Osteocyte (in vitro differentiated cells): Measurements from ENCODE around the gene LMBRD2. TPM values are rescaled to one million over a fixed set of nuclear protein-coding genes. Genes with fewer than 3 reads are reported as not detected.
A peak's percentile ranks its signal among the peaks of the same experiment; 100 is the strongest.

Source experiments
- DNase-seq: peaks from one replicate; pipeline ENCODE4 v3.0.0; 2021; ENCODE audit warnings: mixed read lengths; ENCODE audit not compliant: unreplicated experiment; ENCODE audit errors: extremely low spot score
- H3K27ac Mint-ChIP-seq: one replicate; pipeline ENCODE4 v1.8.0; 2021; ENCODE audit warnings: mild to moderate bottlenecking, mixed read lengths; ENCODE audit not compliant: unreplicated experiment
- H3K27me3 Mint-ChIP-seq: one replicate; pipeline ENCODE4 v1.8.0; 2021; ENCODE audit warnings: mixed read lengths; ENCODE audit not compliant: unreplicated experiment
- H3K36me3 Mint-ChIP-seq: one replicate; pipeline ENCODE4 v1.8.0; 2021; ENCODE audit warnings: mixed read lengths; ENCODE audit not compliant: unreplicated experiment
- H3K4me1 Mint-ChIP-seq: one replicate; pipeline ENCODE4 v1.8.0; 2021; ENCODE audit warnings: mixed read lengths; ENCODE audit not compliant: unreplicated experiment
- H3K4me3 Mint-ChIP-seq: one replicate; pipeline ENCODE4 v1.8.0; 2021; ENCODE audit warnings: mild to moderate bottlenecking, moderate library complexity, mixed read lengths; ENCODE audit not compliant: unreplicated experiment
- H3K9me3 Mint-ChIP-seq: one replicate; pipeline ENCODE4 v1.8.0; 2021; ENCODE audit warnings: mixed read lengths; ENCODE audit not compliant: unreplicated experiment
- CTCF ChIP-seq: fragments of 200-600 bp; sonication (generic); IDR thresholded peaks from 2 replicates; pipeline ENCODE4 v1.5.0; 2021; ENCODE audit warnings: antibody characterized with exemption, mild to moderate bottlenecking, moderate library complexity
- total RNA-seq: library from RNA; stranded (reverse); gene quantifications from 2 replicates; pipeline ENCODE4 v1.2.1, GENCODE V29; 2021

Gene LMBRD2
- total RNA-seq, 1 donor from 2014 or later = 8.2 TPM

- H3K27ac Mint-ChIP-seq = no peak overlapping the region
- H3K36me3 Mint-ChIP-seq = peaks cover 4% of the 10 kb centered on the region
- no peaks in the 10 kb centered on the region for H3K4me1 Mint-ChIP-seq
- no peak for TF ChIP-seq CTCF
- H3K4me3 Mint-ChIP-seq = no peak overlapping the region
- H3K9me3 Mint-ChIP-seq = peaks cover 11% of the 10 kb centered on the region
- DNase-seq = no peak
- H3K27me3 Mint-ChIP-seq = peaks cover 4% of the 10 kb centered on the region
Observed at GRCh38 chr5:36096486-36096885, 55.2 kb downstream of the LMBRD2 start.

- TF ChIP-seq CTCF = peak; percentile 30
- DNase-seq = no peak
- H3K36me3 Mint-ChIP-seq = no peaks in the 10 kb centered on the region
- H3K4me1 Mint-ChIP-seq = no peaks in the 10 kb centered on the region
- no peak overlapping the region for H3K4me3 Mint-ChIP-seq
- peaks cover 22% of the 10 kb centered on the region for H3K9me3 Mint-ChIP-seq
- no peak overlapping the region for H3K27ac Mint-ChIP-seq
- H3K27me3 Mint-ChIP-seq = peaks cover 28% of the 10 kb centered on the region
Observed at GRCh38 chr5:36089989-36090388, 61.7 kb downstream of the LMBRD2 start.

- no peak overlapping the region for H3K27ac Mint-ChIP-seq
- no peaks in the 10 kb centered on the region for H3K9me3 Mint-ChIP-seq
- H3K27me3 Mint-ChIP-seq = peaks cover 50% of the 10 kb centered on the region
- no peaks in the 10 kb centered on the region for H3K4me1 Mint-ChIP-seq
- peak; percentile 73 for TF ChIP-seq CTCF
- no peak overlapping the region for H3K4me3 Mint-ChIP-seq
- DNase-seq = no peak
- no peaks in the 10 kb centered on the region for H3K36me3 Mint-ChIP-seq
Observed at GRCh38 chr5:36079200-36079781, 72.4 kb downstream of the LMBRD2 start.

GRCh38 chr5:36078430-36078829 lies 73.3 kb downstream of the LMBRD2 start:
- Mint-ChIP-seq H3K4me3 (no peak overlapping the region), H3K9me3 (no peaks in the 10 kb centered on the region), H3K27me3 (peaks cover 47% of the 10 kb centered on the region), H3K4me1 (no peaks in the 10 kb centered on the region), H3K27ac (no peak overlapping the region), H3K36me3 (no peaks in the 10 kb centered on the region)
- DNase-seq = no peak
- TF ChIP-seq CTCF = no peak

- H3K27ac Mint-ChIP-seq = no peak overlapping the region
- no peaks in the 10 kb centered on the region for H3K36me3 Mint-ChIP-seq
- no peak for DNase-seq
- no peaks in the 10 kb centered on the region for H3K9me3 Mint-ChIP-seq
- TF ChIP-seq CTCF = no peak
- H3K4me3 Mint-ChIP-seq = no peak overlapping the region
- H3K27me3 Mint-ChIP-seq = peaks cover 64% of the 10 kb centered on the region
- H3K4me1 Mint-ChIP-seq = no peaks in the 10 kb centered on the region
Observed at GRCh38 chr5:36073595-36074216, 78.0 kb downstream of the LMBRD2 start.
